Measurements from ENCODE around the gene SSX7. TPM values are rescaled to one million over a fixed set of nuclear protein-coding genes. Genes with fewer than 3 reads are reported as not detected.

Gene SSX7
- not detected in 5 replicates for total RNA-seq (2022; extraction: Qiagen RNA extraction)

DNA sequence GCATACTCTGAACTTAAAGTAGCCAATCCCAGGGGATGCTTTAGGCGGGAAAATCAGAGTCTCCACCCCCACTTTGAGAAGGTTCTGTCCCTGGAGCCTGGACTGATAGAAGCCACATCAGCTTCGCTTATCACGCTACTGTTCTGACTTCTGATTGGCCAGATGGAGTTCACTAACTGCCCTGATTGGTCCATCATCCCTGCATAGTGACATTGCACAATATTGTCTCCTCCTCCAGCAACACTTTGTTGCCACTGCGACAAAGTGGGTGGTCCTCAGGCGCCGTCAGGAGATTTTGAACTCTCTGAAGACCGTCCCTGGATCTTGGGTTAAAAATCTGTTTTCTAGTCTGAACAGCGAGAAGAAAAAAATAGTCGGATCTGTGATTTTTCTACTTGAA, at the start of gene SSX7:
Gene SSX7 (minus strand): TSS at position 101 of the 400 bp plus-strand sequence. CDS start 1,428 bp downstream, outside the sequence.

Other genes with a start within 250 kb of the SSX7 start
- 11.6 to 46.7 TPM (median 25.2 TPM) in 5 replicates for gene XAGE1A, start 159.1 kb downstream of the SSX7 start, total RNA-seq (2022; extraction: Qiagen RNA extraction)
- gene XAGE1B, start 137.8 kb downstream of the SSX7 start, total RNA-seq (2022; extraction: Qiagen RNA extraction): 189 to 271 TPM (median 206 TPM) in 5 replicates
- not detected in 5 replicates for gene SSX2, start 52.3 kb upstream of the SSX7 start, total RNA-seq (2022; extraction: Qiagen RNA extraction)
- gene SSX2B, start 96.4 kb upstream of the SSX7 start, total RNA-seq (2022; extraction: Qiagen RNA extraction): not detected in 5 replicates
- not detected in 5 replicates for gene SPANXN5, start 142.5 kb upstream of the SSX7 start, total RNA-seq (2022; extraction: Qiagen RNA extraction)
- not detected in 5 replicates for gene XAGE5, start 156.4 kb upstream of the SSX7 start, total RNA-seq (2022; extraction: Qiagen RNA extraction)
- gene XAGE3, start 213.2 kb upstream of the SSX7 start, total RNA-seq (2022; extraction: Qiagen RNA extraction): not detected in 5 replicates
- 4.9 to 17.0 TPM (median 8.7 TPM) in 5 replicates for gene FAM156B, start 242.4 kb upstream of the SSX7 start, total RNA-seq (2022; extraction: Qiagen RNA extraction)